ENCODE measurements around the gene FPR1.

FPR1 gene

GRCh38 chr19:51783372-51783771 is 31.7 kb upstream of the FPR1 start:
- no peak overlapping the region for H3K4me3 ChIP-seq (ENCODE audit: low read depth, low read length, poor library complexity, severe bottlenecking)
- H3K9me2 ChIP-seq (ENCODE audit: low read depth, low read length): no peaks in the 10 kb centered on the region
- H3K4me2 ChIP-seq (ENCODE audit: low read length): no peak overlapping the region
- H3F3A ChIP-seq (ENCODE audit: insufficient read depth, low read length): no peaks in the 10 kb centered on the region
- H2AFZ ChIP-seq (ENCODE audit: low read length): no peak overlapping the region
- TF ChIP-seq EZH2 (IDR thresholded peaks at IDR 0.05; ENCODE audit: borderline replicate concordance, low read length): no peak
- TF ChIP-seq, protein P1, sequence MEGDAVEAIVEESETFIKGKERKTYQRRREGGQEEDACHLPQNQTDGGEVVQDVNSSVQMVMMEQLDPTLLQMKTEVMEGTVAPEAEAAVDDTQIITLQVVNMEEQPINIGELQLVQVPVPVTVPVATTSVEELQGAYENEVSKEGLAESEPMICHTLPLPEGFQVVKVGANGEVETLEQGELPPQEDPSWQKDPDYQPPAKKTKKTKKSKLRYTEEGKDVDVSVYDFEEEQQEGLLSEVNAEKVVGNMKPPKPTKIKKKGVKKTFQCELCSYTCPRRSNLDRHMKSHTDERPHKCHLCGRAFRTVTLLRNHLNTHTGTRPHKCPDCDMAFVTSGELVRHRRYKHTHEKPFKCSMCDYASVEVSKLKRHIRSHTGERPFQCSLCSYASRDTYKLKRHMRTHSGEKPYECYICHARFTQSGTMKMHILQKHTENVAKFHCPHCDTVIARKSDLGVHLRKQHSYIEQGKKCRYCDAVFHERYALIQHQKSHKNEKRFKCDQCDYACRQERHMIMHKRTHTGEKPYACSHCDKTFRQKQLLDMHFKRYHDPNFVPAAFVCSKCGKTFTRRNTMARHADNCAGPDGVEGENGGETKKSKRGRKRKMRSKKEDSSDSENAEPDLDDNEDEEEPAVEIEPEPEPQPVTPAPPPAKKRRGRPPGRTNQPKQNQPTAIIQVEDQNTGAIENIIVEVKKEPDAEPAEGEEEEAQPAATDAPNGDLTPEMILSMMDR (IDR thresholded peaks at IDR 0.05; ENCODE audit: low read length): peak; percentile 23; the same call in 1 of the 2 replicates
- H3K79me2 ChIP-seq (ENCODE audit: insufficient read depth, low read length): no peaks in the 10 kb centered on the region
- H3K4me1 ChIP-seq (ENCODE audit: insufficient read depth, low read length, severe bottlenecking): no peaks in the 10 kb centered on the region
- H3K9ac ChIP-seq (ENCODE audit: low read length): no peak overlapping the region
- no peaks in the 10 kb centered on the region for H3K36me3 ChIP-seq (ENCODE audit: insufficient read depth, low read length)
- no peaks in the 10 kb centered on the region for H3K9me3 ChIP-seq (ENCODE audit: low read length)
- no peak overlapping the region for H3K27ac ChIP-seq (ENCODE audit: low read depth, low read length, poor library complexity, severe bottlenecking)
- no peaks in the 10 kb centered on the region for H4K20me1 ChIP-seq (ENCODE audit: insufficient read depth, low read length)
- H3K27me3 ChIP-seq (ENCODE audit: insufficient read depth, low read length): no peaks in the 10 kb centered on the region

DNA sequence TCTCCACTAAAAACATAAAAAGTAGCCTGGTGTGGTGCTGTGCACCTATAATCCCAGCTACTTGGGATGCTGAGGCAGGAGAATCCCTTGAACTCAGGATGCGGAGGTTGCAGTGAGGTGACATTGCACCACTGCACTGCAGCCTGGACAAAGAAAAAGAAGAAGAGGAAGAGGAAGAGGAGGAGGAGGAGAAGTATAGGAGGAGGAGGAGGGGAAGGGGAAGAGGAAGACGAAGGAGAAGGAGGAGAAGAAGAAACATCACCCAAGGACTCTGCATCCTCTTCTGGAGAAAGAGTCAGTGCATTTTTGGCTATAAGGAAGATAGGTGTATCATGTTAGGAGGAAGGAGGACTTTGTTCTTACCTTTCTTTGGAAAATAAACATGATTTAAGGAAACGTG is 30.3 kb upstream of the FPR1 start:
- no peak overlapping the region for H3K9ac ChIP-seq (ENCODE audit: low read length)
- H3K4me1 ChIP-seq (ENCODE audit: insufficient read depth, low read length, severe bottlenecking): no peaks in the 10 kb centered on the region
- H3K27ac ChIP-seq (ENCODE audit: low read depth, low read length, poor library complexity, severe bottlenecking): no peak overlapping the region
- no peaks in the 10 kb centered on the region for H3K36me3 ChIP-seq (ENCODE audit: insufficient read depth, low read length)
- H3K4me2 ChIP-seq (ENCODE audit: low read length): no peak overlapping the region
- no peak overlapping the region for H3K4me3 ChIP-seq (ENCODE audit: low read depth, low read length, poor library complexity, severe bottlenecking)
- no peaks in the 10 kb centered on the region for H3K27me3 ChIP-seq (ENCODE audit: insufficient read depth, low read length)
- no peaks in the 10 kb centered on the region for H4K20me1 ChIP-seq (ENCODE audit: insufficient read depth, low read length)
- no peaks in the 10 kb centered on the region for H3K79me2 ChIP-seq (ENCODE audit: insufficient read depth, low read length)
- H2AFZ ChIP-seq (ENCODE audit: low read length): no peak overlapping the region
- TF ChIP-seq, protein P1 (IDR thresholded peaks at IDR 0.05; ENCODE audit: low read length): no peak
- no peak for TF ChIP-seq EZH2 (IDR thresholded peaks at IDR 0.05; ENCODE audit: borderline replicate concordance, low read length)
- no peaks in the 10 kb centered on the region for H3K9me2 ChIP-seq (ENCODE audit: low read depth, low read length)
- no peaks in the 10 kb centered on the region for H3K9me3 ChIP-seq (ENCODE audit: low read length)
- no peaks in the 10 kb centered on the region for H3F3A ChIP-seq (ENCODE audit: insufficient read depth, low read length)

DNA sequence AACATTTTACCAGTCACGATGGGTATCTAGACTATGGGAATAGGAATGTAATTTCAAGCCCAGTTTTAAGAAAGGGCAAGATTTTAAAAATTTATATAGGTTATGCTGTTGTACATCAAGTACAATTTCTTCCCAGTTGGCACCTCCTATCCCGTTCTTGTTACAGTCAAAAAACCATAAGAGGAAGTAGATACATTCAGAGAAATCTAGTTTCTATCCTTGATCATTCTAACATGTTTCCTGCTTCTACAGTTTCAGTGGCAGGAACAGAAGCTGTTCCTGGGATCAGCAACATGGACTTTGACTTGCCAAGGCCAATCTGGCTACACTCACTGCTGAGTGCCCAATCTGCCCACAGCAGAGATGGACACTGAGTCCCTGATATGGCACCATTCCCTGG is 28.6 kb upstream of the FPR1 start:
- H3K36me3 ChIP-seq (ENCODE audit: insufficient read depth, low read length): no peaks in the 10 kb centered on the region
- H3F3A ChIP-seq (ENCODE audit: insufficient read depth, low read length): no peaks in the 10 kb centered on the region
- no peak overlapping the region for H3K4me2 ChIP-seq (ENCODE audit: low read length)
- no peaks in the 10 kb centered on the region for H3K9me3 ChIP-seq (ENCODE audit: low read length)
- no peaks in the 10 kb centered on the region for H3K27me3 ChIP-seq (ENCODE audit: insufficient read depth, low read length)
- no peak overlapping the region for H2AFZ ChIP-seq (ENCODE audit: low read length)
- H4K20me1 ChIP-seq (ENCODE audit: insufficient read depth, low read length): no peaks in the 10 kb centered on the region
- no peak overlapping the region for H3K9ac ChIP-seq (ENCODE audit: low read length)
- no peak for TF ChIP-seq EZH2 (IDR thresholded peaks at IDR 0.05; ENCODE audit: borderline replicate concordance, low read length)
- TF ChIP-seq, protein P1 (IDR thresholded peaks at IDR 0.05; ENCODE audit: low read length): no peak
- no peaks in the 10 kb centered on the region for H3K4me1 ChIP-seq (ENCODE audit: insufficient read depth, low read length, severe bottlenecking)
- no peaks in the 10 kb centered on the region for H3K79me2 ChIP-seq (ENCODE audit: insufficient read depth, low read length)
- no peak overlapping the region for H3K4me3 ChIP-seq (ENCODE audit: low read depth, low read length, poor library complexity, severe bottlenecking)
- no peaks in the 10 kb centered on the region for H3K9me2 ChIP-seq (ENCODE audit: low read depth, low read length)
- no peak overlapping the region for H3K27ac ChIP-seq (ENCODE audit: low read depth, low read length, poor library complexity, severe bottlenecking)
